Stimulated activated CD8-positive, alpha-beta memory T cell treated with anti-CD3 and anti-CD28 coated beads, Interleukin-2, amount 100 ng/mL, for 48 hours (primary cell): Measurements from ENCODE around the gene TDRD10.

Experiments
- DNase-seq, 2 donors: peaks; one replicate each; pipeline ENCODE4 v3.0.0-alpha.2; 2020; ENCODE audit warnings: low read depth in 2 of 2

Gene TDRD10

DNA sequence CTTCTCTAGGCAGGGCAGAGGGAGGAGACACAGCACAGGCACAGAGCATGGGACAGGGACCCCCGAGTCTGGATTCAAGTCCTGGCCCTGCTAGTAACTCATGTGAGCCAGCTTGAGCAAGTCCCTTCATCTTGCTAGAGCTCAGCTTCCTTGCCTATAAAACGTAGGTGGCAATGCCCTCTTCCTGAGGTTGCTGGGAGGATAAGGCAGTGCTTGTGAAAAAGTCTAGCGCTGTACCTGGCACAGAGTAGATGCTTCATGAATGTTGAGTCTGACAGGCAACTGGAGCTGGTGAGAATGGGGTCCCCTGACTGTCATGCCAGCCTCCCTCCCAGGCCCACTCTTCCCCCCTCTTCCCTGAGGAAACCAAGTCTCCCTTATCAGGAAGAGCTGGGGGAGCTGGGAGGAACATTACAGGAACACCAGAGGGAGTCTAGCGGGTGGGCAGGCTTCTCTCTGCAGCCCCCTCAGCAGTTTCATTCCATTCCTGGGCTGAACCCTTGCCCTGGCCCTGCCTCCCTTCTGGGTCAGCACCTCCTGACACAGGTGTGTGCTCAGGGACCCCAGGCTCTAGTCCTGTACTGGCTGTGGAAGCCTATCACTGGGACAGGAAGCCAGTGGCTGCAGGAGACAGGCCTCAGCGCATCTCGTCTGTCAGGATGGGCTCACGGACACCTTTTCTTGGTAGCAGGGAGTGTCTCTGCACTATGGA, 75.5 kb downstream of the TDRD10 start:
- no peak for DNase-seq

- DNase-seq: no peak
Measured at GRCh38 chr1:154578058-154578418, 76.0 kb downstream of the TDRD10 start.

DNA sequence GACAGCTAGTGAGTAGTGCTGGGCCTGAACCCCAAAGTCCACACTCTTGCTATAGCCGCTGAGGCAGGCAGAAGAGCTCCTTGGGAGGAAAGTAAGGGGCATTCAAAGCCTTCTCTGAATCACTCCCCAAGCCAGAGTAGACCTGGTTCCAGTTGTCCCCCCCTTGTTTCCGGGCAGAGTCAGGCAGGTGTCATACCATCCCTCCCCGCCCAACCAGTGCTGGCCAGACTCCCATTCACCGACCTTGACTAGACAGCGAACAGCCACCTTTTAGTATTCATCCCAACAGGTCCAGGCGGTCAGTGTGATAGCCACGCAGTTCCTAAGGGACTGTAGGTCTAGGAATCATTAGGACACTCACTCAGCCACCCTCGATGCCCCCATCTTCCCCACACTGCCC, 77.4 kb downstream of the TDRD10 start:
- no peak for DNase-seq

- DNase-seq: no peak
Measured at GRCh38 chr1:154581766-154582165, 79.7 kb downstream of the TDRD10 start.

GRCh38 chr1:154582885-154583284, 80.9 kb downstream of the TDRD10 start:
- DNase-seq: no peak

DNA sequence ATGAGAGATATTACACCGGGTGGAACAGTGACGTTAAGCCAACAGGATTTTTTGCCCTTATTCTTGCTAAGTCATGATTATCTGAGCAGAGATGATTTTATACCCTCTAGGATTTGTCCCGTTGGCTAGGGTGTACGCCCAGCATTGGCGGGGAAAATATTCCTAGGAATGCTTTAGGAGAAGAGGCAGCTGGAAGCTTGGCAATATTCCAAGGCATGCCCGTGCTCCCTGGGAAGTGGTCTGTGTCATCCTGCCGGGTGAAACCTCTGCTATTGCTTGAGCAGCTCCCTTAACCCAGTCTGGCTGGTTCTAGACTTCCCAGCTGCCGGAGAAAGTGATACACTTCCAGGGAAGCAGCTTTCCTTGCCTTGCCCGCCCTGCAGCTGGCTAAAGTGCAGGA, 81.8 kb downstream of the TDRD10 start:
- DNase-seq: no peak

- DNase-seq: no peak
Measured at GRCh38 chr1:154584267-154584994, 82.4 kb downstream of the TDRD10 start.

GRCh38 chr1:154586231-154586630, 84.2 kb downstream of the TDRD10 start:
- no peak for DNase-seq

GRCh38 chr1:154586641-154587040, 84.6 kb downstream of the TDRD10 start:
- DNase-seq: no peak

- no peak for DNase-seq
Measured at GRCh38 chr1:154589780-154590179, 87.8 kb downstream of the TDRD10 start.

DNA sequence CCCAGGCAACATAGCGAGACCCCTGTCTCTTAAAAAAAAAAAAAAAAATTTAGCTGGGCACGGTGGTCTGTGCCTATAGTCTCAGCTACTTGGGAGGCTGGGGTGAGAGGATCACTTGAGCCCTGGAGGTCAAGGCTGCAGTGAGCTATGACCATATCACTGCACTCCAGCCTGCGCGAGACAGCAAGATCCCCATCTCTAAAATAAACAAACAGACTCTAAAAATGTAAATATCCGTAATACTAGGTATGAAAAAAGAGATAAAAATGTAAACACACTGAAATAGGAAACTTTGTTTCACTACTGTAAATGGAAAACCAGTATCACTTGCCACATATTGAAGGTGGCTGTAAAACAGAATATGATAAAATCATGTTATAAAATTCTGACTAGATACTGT, 88.7 kb downstream of the TDRD10 start:
- DNase-seq: no peak

GRCh38 chr1:154591206-154591605, 89.2 kb downstream of the TDRD10 start:
- DNase-seq: no peak

GRCh38 chr1:154593390-154593789, 91.4 kb downstream of the TDRD10 start:
- no peak for DNase-seq

- DNase-seq: no peak
Measured at GRCh38 chr1:154594811-154595210, 92.8 kb downstream of the TDRD10 start.

GRCh38 chr1:154595621-154596020, 93.6 kb downstream of the TDRD10 start:
- DNase-seq: no peak
